HK-2 (cell line): ENCODE data around the gene ARID3C.

Source experiments
- DNase-seq: peaks from one replicate; pipeline ENCODE4 v3.0.0-alpha.2; 2018; ENCODE audit not compliant: unreplicated experiment

Gene ARID3C, protein sequence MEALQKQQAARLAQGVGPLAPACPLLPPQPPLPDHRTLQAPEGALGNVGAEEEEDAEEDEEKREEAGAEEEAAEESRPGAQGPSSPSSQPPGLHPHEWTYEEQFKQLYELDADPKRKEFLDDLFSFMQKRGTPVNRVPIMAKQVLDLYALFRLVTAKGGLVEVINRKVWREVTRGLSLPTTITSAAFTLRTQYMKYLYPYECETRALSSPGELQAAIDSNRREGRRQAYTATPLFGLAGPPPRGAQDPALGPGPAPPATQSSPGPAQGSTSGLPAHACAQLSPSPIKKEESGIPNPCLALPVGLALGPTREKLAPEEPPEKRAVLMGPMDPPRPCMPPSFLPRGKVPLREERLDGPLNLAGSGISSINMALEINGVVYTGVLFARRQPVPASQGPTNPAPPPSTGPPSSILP

DNA sequence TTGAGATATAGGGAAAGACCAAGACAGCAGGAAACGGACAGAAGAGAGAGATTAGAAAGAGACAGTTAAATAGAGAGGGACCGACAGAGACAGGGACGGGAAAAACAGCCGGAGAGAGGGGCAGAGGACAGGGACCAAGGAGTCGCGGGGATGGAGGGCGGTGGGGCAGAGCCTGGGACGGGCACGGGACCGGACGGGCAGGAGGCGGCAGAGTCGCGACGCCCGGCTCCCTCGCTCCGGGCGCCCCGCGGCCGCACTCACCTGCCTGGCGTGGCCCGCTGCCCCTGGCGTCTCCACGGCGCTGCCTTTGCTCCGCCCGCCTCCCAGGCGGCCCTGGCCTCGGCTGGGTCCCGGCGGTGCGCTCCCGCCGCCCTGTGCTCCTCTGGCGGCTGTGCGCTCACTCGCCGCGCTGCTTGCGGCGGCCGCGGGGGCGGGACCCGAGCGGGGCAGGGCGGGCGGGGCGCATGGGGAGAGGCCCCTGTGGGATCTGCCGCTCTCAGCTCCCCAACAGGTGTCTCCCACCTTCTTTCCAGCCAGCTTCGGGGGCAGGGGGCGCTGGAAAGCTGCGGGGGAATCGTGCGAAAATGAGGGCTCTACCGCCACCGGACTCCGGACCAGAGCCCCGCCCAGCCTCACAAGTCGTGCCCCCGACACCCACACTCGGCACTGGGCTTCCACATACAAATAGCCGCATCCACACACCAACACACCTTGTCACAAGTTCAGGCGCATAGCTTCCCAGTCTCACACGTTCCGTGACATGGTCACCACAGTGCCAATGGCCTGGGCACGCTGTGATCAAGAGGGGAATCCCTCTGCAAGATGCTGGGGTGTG, at the start of gene ARID3C:
TSS of gene ARID3C (minus strand) at position 411 of the 835 bp plus-strand sequence. CDS start 1,052 bp downstream, outside the sequence.
- no peak for DNase-seq

DNA sequence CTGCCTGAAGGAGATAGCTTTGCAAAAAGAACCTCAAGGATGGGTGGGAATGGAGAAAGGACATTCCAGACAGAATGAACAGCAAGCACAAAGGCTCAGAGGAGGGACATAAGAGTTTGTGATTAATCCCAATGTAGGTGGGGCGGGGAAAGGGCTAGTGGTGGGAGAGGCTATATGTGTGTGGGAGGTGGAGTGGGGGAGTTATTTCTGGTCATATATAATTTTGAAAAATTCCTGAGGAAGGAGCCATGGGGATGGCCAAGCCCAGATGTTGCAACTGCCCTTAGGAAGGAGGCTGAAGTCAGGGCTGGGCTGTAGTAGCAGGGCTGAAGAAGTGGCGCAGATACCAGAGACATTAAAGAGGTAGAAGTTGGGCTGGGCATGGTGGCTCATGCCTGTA, 47.0 kb upstream of the ARID3C start:
- no peak for DNase-seq

DNA sequence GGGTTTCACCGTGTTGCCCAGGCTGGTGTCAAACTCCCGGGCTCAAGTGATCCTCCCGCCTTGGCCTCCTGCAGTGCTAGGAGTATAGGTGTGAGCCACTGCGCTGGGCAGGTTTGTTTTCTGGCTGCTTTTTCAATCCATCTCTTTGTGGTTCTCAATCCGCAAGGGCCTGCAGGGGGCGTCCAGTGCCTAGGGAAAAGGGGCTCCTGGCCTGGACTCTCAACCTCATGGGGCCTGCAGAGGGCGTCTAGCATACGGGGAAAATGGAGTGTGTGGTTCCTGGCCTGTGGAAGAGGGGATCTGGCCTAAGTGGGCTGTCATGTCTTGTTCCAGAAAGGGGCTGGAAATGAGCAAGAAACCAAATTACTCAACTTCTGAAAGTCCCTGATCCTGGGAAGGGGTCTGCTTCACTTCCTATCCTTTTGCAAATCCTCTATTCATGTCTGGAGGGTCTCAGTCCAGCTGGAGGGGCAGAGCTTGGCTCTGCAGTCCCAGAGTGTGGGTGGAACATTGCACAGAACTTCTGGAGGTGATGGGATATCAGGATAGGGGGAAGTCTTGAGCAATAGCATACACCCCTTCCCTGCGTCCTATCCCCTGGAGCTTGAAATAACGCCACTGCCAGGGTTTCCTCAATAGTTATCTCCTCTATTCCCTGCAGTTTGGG, 46.3 kb upstream of the ARID3C start:
- DNase-seq = peak; percentile 27

DNA sequence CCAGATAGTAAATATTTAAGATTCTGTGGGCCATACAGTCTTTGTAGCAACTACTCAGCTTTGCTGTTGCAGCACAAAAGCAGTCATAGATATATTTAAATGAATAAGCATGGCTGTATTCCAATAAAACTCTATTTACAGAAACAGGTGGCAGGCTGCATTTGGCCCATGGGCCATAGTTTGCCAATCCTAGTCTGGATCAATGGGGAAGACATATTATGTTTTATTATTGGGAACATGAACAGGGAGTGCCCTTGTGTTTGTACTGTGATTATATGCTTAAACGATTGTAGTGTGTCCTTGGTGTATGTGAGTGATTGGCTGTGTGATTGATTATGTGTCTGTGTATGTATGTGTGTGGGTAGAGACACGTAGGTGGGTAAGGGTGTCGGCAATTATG, 45.6 kb upstream of the ARID3C start:
- DNase-seq = no peak

- DNase-seq = no peak
Observed at GRCh38 chr9:34671307-34671706, 42.4 kb upstream of the ARID3C start.

DNA sequence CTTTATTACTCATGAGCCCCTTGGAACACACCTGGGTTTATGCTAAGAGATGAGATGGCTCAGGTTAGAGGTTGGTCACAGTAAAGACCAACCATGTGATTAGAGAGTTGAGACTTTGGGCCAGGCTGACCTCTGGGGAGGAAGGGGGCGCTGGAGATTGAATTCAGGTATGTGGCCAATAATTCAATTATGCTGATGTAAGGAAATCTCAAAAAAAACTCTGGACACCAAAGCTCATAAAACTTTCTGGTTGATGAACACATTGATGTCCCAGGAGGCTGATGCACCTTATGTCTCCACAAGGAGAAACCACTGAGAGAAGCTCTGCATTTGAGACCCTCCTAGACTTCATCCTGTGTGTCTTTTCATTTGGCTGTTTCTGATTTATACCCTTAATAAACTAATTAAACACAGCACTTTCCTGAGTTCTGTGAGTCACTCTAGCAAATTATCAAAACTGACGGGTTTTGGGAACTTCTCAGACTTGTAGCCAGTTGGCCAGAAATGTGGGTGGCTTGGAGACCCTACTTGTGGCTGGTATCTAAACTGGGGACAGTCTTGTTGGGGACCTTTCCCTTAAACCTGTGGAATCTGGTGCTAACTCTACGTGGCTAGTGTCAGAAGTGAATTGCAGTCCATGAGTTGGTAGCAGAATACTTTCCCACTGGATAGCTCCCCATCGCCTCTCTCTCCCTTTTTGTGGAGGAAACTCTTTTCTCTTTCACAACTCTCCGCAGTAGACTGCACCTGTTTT, 41.1 kb upstream of the ARID3C start:
- no peak for DNase-seq

- DNase-seq = peak; percentile 89
Observed at GRCh38 chr9:34665381-34666250, 36.8 kb upstream of the ARID3C start.

DNA sequence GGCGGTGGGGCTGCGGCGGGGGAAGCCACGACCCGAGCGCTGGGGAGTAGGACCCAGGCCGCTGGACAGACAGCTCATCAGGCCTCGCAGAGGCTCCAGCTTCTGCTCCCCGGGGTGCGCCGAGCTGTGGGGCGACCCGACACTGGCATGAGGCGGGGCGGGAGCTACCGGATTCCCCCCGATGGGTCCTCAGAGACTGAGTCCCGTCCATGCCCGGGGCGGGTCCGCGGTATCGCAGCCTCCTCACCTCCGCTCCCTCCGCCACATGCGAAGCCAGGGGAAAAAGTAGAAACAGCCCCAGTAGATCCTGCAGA, 36.2 kb upstream of the ARID3C start:
- DNase-seq = no peak

GRCh38 chr9:34664281-34665066, 35.6 kb upstream of the ARID3C start:
- DNase-seq = peak; percentile 61

DNA sequence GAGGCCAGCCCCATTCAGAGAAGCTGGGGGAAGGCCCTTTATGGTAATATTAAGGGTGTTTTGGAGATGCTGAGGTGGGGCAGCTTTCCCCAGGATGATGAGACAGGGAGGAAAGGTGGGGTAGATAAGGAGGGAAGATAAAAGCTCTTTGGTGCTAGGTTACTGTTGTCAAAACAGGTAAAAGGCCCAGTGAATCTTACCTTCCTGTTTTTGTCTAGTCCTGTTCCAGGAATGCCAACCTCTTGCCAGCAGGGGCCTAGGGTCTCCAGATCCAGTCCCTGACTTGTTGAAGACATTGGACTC, 34.4 kb upstream of the ARID3C start:
- DNase-seq = no peak

DNA sequence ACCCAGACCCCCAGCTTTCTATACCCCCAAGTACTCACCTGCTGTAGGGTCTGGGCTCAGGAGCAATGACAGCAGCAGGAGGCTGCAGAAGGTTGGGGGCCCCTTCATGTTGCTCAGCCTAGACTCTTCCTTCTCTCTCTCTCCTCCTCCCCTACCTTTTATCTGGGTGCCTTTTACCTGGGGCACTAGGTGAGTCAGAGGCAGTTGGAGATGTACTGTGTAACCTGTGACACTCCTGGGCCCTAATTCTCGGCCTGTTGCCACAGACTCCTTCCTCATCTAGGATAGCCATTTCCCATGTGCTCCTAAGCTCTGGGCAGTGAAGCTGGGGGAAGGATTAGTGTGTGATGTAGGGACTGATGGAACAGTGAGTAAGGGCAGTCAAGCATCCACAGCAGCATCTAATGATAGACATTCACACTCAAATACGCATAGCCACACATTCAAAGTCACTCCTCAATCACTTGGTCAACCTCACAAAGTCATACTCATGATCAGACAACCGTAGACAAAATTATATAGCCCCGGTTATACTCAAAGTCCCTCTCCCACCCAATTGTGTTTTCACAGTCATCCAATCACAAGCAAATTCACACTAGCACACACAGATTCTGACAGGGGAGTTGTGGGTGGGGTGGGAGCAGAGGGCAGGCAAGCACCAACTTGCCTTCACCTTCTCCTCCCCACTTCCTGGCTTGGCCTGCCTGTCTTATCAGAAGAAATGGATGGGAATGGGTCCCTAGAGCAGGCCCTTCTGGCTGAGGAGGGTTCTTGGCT, 33.8 kb upstream of the ARID3C start, which contains the start of gene CCL27:
TSS of gene CCL27 (minus strand) at position 132 of the 777 bp plus-strand sequence. CDS start at position 108, 24 bp downstream.
- DNase-seq = no peak

DNA sequence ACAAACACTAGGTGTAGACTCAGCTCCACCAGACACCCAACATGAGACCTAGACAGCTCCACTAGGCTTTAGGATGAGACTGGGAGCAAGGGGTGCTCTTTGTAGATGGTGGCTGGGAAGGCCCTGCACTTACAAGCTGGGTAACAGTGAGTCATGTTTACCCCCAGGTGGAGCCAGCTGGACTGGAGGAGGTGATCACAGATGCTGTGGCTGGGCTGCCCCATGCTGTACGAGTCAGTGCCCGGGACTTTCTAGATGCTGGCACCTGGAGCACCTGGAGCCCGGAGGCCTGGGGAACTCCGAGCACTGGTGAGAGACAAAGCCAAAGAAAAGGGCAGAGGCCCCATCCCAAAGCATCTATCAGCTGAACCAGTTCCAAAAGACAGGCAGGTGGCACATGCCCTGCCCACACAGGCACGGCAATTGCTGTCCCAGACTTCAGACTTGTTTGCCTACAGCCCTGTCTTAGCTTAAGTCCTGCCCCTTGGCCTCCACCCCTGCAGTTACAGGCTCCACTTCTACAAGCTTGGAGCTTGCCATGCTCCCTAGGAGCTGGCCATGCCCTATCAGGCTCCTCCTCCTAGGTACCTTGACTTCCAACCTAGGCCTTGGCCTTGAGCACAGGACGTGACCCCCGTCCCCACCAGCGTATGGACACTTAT, 30.9 kb upstream of the ARID3C start:
- DNase-seq = no peak

GRCh38 chr9:34658461-34658860, 29.6 kb upstream of the ARID3C start:
- DNase-seq = no peak

DNA sequence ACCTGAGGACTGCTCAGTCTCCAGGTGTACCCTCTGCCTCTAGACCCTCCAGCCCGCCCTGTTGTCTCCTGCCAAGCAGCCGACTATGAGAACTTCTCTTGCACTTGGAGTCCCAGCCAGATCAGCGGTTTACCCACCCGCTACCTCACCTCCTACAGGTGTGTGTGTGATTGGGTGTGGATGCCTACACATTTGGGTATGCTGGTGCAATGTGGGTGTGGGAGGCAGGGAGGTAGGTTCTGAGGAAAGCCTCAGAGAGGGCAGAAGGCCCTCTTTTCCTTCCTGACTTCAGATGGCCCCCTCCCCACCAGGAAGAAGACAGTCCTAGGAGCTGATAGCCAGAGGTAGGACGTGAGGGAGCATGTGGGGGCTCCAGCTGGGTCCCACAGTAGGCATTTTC, 28.1 kb upstream of the ARID3C start:
- DNase-seq = no peak

DNA sequence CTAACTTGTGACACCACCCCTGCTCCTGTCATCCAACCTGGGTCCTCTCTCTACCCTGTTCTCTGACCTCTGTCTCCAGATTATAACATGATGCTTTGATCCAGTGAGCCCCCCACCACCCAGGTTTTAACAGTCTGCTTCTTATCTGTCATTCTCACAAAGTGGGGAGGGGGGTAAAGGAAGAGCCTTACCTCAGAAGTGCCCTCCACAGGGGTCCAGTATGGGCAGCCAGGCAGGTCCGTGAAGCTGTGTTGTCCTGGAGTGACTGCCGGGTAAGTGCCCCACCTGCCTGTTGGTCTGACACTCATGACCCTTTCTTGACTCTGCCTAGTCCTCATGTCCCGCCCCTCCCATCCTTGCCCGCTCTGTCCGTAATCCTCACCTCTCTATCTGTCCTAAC, 26.5 kb upstream of the ARID3C start:
- no peak for DNase-seq

- DNase-seq = no peak
Observed at GRCh38 chr9:34654323-34655051, 25.6 kb upstream of the ARID3C start.

DNA sequence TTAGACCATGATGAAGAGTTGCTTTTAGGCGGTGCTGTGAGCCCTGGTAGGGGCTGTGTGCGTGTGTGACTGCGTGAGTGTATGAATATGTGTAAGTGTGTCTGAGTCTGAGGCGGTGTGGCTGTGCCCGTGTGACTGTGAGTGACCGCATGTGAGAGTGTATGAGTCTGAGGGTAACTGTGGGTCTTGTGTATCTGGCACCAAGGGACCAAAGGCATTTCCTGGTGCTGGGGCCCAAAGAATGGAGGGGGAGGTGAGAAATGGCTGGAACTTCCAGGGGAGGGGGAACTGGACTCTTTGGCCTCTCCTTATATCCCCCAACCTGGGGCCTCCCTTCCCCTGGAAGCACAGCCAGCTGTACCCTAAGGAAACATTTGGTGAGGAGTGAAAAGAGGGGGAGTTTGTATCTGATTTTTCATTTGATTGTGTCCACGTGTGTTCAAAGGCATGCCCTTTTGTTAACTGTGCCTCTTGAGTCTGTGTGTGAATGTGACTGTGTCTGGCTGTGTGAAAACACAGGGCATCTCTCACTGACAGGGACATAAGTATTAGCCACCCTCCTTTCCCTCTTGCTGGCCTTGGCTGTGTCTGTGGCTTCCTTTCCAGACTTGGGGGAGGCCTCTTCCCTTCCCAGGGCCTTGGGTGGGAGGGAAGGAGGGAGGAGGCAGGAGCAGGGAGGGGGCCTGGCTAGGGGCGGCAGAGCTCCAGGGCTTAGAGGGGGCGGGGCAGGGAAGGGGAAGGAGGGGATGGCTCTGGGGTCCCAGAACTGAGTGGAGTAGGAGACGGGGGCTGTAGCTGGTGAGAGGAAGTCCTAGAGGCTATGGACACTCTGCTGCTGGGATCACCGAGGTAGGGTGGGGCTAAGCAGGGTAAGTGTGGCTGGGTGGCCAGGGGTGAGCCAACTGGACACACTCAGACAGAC, 24.5 kb upstream of the ARID3C start:
- no peak for DNase-seq
